GM21619 (cell line): Measurements from ENCODE around the gene MAP3K2.
"Not testable (repeated sequence)": the region's sequence is repeated elsewhere in the genome, so short reads cannot be mapped to it uniquely, and the experiment has no call there.

Source experiments
- ATAC-seq: cut with Tn5 transposase; IDR thresholded peaks from one replicate; pipeline ENCODE4 v1.9.1; 2021; ENCODE audit not compliant: unreplicated experiment

MAP3K2 gene

DNA sequence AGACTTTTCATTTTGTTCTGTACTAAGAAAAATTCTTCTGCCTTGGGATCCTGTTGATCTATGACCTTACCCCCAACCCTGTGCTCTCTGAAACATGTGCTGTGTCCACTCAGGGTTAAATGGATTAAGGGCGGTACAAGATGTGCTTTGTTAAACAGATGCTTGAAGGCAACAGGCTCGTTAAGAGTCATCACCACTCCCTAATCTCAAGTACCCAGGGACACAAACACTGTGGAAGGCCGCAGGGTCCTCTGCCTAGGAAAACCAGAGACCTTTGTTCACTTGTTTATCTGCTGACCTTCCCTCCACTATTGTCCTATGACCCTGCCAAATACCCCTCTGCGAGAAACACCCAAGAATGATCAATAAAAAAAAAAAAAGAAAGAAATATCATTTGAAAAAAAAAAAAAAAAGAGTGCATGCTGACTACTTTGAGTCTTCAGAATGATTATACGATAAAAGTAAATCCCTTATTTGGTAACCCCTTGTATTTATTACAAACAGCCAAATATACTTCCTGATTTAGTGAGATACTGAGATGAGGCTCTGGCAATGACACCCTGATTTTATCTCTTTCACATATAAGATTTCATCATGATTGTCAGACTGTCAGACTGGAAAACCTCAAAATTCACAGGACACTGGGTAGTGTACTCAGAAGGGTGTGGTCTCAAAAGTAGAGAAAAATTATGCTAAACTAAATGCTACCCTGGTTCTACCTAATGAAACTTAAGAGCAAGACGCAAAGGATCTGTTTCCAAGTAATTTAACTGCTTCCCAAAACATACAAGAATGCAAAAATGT is 33.7 kb downstream of the MAP3K2 start:
- ATAC-seq, result not testable (repeated sequence)

GRCh38 chr2:127353223-127353622 is 34.6 kb downstream of the MAP3K2 start:
- not testable (repeated sequence) for ATAC-seq

- no peak for ATAC-seq
Observed at GRCh38 chr2:127351603-127352002, 36.2 kb downstream of the MAP3K2 start.

DNA sequence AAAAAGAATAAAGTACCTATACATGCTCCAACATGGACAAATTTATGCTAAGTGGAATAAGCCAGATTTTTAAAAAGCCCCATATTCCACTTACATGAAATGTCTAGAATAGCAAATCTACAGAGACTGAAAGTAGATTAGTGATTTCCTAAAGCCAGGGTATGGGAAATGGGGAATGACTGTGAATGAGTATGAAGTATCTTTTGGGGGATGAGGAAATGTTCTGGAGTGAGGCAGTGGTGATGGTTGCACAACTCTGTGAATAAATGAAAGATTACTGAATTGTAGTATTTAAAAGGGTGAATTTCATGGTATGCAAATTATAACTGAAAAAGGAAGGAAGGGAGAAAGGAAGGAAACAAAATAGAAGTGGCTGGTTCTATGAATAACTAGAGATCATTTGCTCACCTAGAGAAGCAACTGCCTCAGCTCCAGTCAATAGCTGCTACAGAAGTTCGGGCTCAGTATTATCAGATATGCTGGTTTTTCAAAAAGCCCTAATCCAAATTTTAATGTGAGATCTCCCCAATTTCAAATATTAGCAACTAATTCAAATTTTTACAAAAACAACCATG is 39.3 kb downstream of the MAP3K2 start:
- ATAC-seq, result no peak

- no peak for ATAC-seq
Observed at GRCh38 chr2:127347734-127348392, 39.9 kb downstream of the MAP3K2 start.

DNA sequence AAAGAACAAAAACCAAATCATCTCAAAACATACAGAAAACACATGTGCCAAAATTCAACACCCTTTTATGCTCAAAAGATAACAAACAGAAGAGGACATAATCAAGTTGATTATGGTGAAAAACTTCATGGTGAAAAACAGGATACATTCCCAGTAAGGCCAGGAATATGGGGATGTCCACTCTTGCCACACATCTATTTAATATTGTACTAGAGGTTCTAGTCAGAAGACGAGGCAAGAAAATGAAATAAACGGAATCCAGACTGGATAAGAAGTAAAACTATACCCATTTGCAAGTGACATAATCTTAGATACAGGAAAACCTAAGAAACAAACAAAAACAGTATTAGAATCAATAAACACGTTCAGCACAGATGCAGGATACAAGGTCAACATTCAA is 40.8 kb downstream of the MAP3K2 start:
- no peak for ATAC-seq

DNA sequence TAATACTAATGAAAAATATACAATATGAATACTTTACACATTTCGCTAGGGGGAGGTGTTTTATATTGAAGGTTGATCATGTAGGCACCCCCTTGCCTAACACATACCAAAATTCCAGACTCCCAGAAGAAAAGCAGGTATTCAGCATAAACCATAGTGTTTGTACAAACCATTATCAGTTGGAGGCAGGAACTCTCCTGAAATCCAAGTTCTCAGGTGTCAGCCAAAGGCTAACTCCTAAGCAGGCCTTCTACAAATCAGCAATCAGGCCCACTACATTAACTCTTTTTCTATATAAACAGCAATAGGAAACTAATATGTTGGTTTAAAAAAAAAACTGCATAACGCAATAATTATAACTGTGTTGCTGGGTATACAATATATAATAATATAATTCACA is 44.5 kb downstream of the MAP3K2 start:
- no peak for ATAC-seq

DNA sequence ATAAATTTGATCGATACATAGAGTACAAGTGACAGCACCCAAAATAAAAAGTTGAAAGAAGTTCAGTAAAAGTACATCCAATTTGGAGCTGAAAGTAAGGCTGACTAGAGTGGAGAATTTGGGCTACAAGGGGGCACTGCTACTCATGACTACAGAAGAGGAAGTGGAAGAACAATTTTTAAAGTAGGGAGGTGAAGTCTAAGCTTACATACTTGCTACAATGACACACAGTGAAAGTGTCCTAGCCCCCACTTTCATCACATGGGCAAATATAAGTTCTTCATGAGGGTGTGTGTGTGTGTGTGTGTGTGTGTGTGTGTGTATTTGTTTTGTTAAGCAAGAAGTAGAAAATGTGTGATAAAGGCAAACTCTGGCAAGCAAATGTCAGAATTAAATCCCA is 45.7 kb downstream of the MAP3K2 start:
- peak; percentile 78 for ATAC-seq

DNA sequence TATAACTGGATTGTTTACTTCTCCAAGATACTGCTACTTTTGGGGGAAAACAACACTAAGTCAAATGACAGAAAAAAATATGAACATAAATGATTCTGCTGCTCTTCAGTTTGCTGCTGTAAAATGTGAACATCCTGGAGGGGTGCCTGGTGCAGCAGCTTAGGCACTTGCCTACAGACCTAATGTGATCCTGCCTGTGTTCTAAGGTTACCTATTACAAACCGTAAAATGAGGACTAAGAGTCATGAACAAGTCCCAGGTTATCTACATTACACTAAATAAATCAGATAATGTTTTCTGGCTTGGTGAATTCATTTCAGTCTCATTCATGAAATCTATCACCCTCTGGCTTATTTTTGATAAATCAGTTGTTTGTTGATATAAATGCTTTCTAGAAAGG is 55.4 kb downstream of the MAP3K2 start:
- ATAC-seq, result no peak

DNA sequence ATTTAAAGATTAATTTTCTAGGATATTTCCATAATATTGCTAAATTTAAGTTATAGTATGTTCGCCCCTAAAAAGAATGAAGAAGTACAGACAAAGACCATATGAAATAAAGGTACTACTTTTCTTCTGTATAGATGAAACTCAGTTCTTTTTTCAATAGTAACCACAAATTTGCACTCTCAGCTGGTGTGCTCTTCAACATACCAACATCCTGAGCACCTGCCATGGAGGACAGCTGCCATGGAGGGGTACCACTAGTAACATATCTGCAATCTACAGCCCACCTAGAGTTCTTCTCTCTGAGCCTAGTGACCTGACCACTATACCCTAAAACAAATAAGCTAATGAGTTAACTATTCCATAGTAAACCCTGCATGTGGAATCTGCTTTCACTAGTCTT is 57.0 kb downstream of the MAP3K2 start:
- peak; percentile 69 for ATAC-seq

DNA sequence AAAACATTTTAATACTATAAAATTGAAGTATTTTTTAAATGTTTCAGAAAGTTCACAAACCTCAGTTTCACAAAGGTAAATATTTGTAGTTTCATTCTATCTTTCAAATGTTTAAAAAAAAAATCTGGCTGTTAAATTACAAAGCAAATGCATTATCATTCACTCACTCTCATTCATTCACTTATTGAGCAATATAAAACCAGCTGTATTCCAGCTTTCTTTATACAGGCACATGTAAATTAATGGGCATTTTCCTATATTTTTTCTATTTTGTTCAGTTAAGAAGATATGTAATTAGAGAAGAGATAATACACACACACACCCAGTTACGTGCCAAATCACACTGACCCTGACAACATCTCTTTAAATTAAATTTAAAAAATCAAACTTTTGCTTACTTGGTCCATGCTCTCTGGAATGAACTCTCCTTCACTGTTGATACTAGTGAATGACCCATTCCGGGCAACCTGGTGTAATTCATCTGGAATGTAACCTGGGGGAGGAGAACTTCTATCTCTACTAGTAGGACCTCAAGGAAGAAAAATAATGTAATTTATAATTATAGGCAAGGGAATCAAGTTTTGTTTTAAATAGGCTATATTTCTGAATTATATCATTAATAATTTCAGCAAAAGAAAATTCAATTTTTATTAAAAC is 61.4 kb downstream of the MAP3K2 start:
- no peak for ATAC-seq

GRCh38 chr2:127324635-127325034 is 63.1 kb downstream of the MAP3K2 start:
- no peak for ATAC-seq

- no peak for ATAC-seq
Observed at GRCh38 chr2:127321303-127321702, 66.5 kb downstream of the MAP3K2 start.

- ATAC-seq, result no peak
Observed at GRCh38 chr2:127320586-127321275, 67.0 kb downstream of the MAP3K2 start.

GRCh38 chr2:127320067-127320466 is 67.7 kb downstream of the MAP3K2 start:
- ATAC-seq, result no peak

DNA sequence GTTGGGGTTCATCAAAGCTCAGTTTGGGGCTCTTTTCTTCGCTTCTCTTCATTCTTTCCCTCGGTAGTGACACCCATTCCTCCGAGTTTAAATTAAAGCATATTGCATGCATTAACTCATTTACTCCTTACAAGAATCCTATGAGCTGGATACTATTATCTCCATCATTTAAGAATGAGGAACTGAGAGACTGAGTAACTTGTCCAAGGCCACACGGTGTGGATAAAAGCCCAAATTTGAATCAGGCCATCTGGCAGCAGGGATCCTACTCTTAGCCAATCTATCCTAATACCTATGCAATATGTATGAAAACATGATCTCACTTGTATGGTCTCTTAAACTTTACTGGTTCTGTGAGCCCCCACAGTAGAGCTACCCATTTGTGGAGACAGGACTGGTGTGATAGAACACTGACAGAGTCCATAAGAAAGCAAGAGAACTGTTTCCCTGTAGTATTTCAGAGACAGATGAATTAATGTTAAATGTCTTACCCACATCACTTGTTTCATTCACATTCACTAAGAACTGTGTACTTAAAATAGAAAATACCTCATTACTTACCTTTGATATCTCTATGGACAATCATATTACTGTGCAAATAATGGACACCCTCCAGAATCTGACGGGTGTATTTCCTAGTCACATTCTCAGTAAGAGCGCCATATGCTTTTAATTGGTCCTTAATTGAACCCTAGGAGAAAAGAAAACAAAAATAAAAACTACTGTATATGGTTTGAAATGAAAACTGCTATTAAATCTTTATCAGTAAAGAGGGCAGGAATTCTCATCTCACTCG is 73.4 kb downstream of the MAP3K2 start:
- no peak for ATAC-seq

DNA sequence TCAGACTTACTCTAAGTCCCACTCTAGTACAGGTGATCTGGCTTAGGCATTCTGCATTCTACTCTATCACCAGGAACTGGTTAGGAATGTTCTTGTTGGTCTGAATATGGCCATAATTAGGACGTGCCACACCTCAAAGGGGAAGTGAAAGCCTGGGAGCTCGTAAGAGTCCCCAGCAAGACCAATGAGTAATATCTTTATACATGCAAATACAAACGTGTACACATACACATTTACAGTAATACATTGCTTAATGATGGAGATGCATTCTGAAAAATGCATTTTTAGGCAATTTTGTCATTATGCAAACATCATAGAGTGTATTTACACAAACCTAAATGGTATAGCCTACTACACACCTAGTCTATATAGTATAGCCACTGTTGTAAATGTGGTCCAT is 74.4 kb downstream of the MAP3K2 start:
- peak; percentile 95 for ATAC-seq

GRCh38 chr2:127310980-127311379 is 76.8 kb downstream of the MAP3K2 start:
- ATAC-seq, result no peak

DNA sequence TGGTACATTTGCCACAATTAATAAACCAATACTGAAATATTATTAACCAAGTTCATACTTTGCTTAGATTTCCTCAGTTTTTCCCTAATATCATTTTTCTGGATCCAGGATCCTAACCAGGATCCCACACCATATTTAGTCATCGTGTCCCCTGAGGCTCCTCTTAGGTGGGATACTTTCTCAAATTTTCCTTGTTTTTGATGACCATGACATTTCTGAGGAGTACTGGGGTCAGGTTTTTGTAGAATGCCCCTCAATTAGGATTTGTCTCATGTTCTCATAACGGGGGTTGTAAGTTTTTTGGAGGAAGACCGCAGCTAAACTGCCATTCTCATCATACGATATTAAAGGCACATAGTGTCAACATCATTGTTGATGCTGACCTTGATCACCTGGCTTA is 78.3 kb downstream of the MAP3K2 start:
- no peak for ATAC-seq

GRCh38 chr2:127308586-127309138 is 79.1 kb downstream of the MAP3K2 start:
- no peak for ATAC-seq
